CD4-positive, CD25-positive, alpha-beta regulatory T cell (primary cell): Measurements from ENCODE around the gene OPHN1. TPM values are rescaled to one million over a fixed set of nuclear protein-coding genes. Genes with fewer than 3 reads are reported as not detected.
"Not testable (repeated sequence)": the region's sequence is repeated elsewhere in the genome, so short reads cannot be mapped to it uniquely, and the experiment has no call there.

Experiments
- ATAC-seq, 2 donors: fragments of 150-1000 bp; cut with Tn5 transposase; one replicate each; pipeline ENCODE4 v1.10.0; 2021; ENCODE audit warnings: low read depth in 2 of 2, moderate number of reproducible peaks in 2 of 2, moderate library complexity in 1 of 2
- DNase-seq, 3 donors: peaks; one replicate each; pipeline versions ENCODE4 v3.0.0 to v3.0.0-alpha.2; 2012 to 2022; ENCODE audit warnings: mixed read lengths in 1 of 3
- H3K27ac ChIP-seq: one replicate; pipeline ENCODE4 v1.7.0; 2013; ENCODE audit warnings: mild to moderate bottlenecking, low read length; ENCODE audit not compliant: insufficient read depth, poor library complexity, severe bottlenecking
- H3K27me3 ChIP-seq: one replicate; pipeline ENCODE4 v1.7.0; 2013; ENCODE audit warnings: low read length; ENCODE audit not compliant: control insufficient read depth, insufficient read depth
- H3K36me3 ChIP-seq: one replicate; pipeline ENCODE4 v1.7.0; 2013; ENCODE audit warnings: mild to moderate bottlenecking, low read length, moderate library complexity; ENCODE audit not compliant: control insufficient read depth, insufficient read depth
- H3K4me1 ChIP-seq: 2 replicates; pipeline ENCODE4 v1.7.0; 2013; ENCODE audit warnings: mild to moderate bottlenecking, low read length; ENCODE audit not compliant: insufficient read depth, control insufficient read depth, poor library complexity, severe bottlenecking
- H3K4me3 ChIP-seq: one replicate; pipeline ENCODE4 v1.7.0; 2013; ENCODE audit warnings: low read depth, mild to moderate bottlenecking, low read length, moderate library complexity
- H3K9me3 ChIP-seq, 2 experiments: 1 replicate in 1 of 2; 2 replicates in 1 of 2; pipeline ENCODE4 v1.7.0; 2013; ENCODE audit warnings: low read length in 2 of 2, mild to moderate bottlenecking in 1 of 2, moderate library complexity in 1 of 2; ENCODE audit not compliant: control insufficient read depth in 2 of 2
- H3K27ac Mint-ChIP-seq, 3 donors: one replicate each; pipeline ENCODE4 v1.8.0; 2020 to 2022; ENCODE audit warnings: mild to moderate bottlenecking in 3 of 3, mixed read lengths in 3 of 3, moderate library complexity in 2 of 3
- H3K27me3 Mint-ChIP-seq: one replicate; pipeline ENCODE4 v1.8.0; 2022; ENCODE audit warnings: mild to moderate bottlenecking, mixed read lengths
- H3K36me3 Mint-ChIP-seq: one replicate; pipeline ENCODE4 v1.8.0; 2020; ENCODE audit warnings: mixed read lengths
- H3K4me1 Mint-ChIP-seq, 4 donors: one replicate each; pipeline ENCODE4 v1.8.0; 2020 to 2022; ENCODE audit warnings: mixed read lengths in 4 of 4, mild to moderate bottlenecking in 1 of 4
- H3K4me3 Mint-ChIP-seq, 4 donors: one replicate each; pipeline ENCODE4 v1.8.0; 2020 to 2022; ENCODE audit warnings: mild to moderate bottlenecking in 4 of 4, mixed read lengths in 4 of 4, moderate library complexity in 3 of 4
- H3K9me3 Mint-ChIP-seq, 7 donors: one replicate each; pipeline ENCODE4 v1.8.0; 2020 to 2022; ENCODE audit warnings: mixed read lengths in 7 of 7, mild to moderate bottlenecking in 3 of 7, moderate library complexity in 2 of 7
- polyA plus RNA-seq, 4 donors: library from polyadenylated mRNA; unstranded; fragments of 300-500 nt; fragmentation: Illumina TruSeq; gene quantifications; one replicate each; pipeline ENCODE4 v1.2.3, GENCODE V29; 2021
- total RNA-seq: library from RNA; stranded (reverse); gene quantifications from one replicate; pipeline ENCODE4 v1.2.3, GENCODE V29; 2022

OPHN1 gene
- total and polyA plus RNA-seq, 5 donors from 2014 or later = 0.15 TPM; not detected in 4

GRCh38 chrX:68383540-68383939 lies 49.8 kb downstream of the OPHN1 start:
- Histone ChIP-seq H3K36me3 (no peaks in the 10 kb centered on the region), H3K27me3 (no peaks in the 10 kb centered on the region), H3K4me1 (no peaks in the 10 kb centered on the region), H3K9me3 (no peaks in the 10 kb centered on the region), H3K27ac (no peak overlapping the region), H3K4me3 (no peak overlapping the region)
- DNase-seq (no peak), ATAC-seq (no peak)
- Mint-ChIP-seq H3K27ac (no peak overlapping the region), H3K4me3 (no peak overlapping the region), H3K27me3 (no peaks in the 10 kb centered on the region), H3K36me3 (no peaks in the 10 kb centered on the region), H3K4me1 (no peaks in the 10 kb centered on the region), H3K9me3 (peaks cover 0 to 3% (median 0%) of the 10 kb centered on the region in 7 donors)

- H3K9me3 ChIP-seq, H3K4me3 ChIP-seq, H3K36me3 ChIP-seq, ATAC-seq, H3K27ac Mint-ChIP-seq, H3K36me3 Mint-ChIP-seq, H3K4me1 ChIP-seq, H3K4me1 Mint-ChIP-seq, H3K4me3 Mint-ChIP-seq, H3K27ac ChIP-seq, H3K27me3 ChIP-seq, H3K9me3 Mint-ChIP-seq, DNase-seq: not testable (repeated sequence)
- H3K27me3 Mint-ChIP-seq = peaks cover 11% of the 10 kb centered on the region
Measured at GRCh38 chrX:68377579-68377978, 55.7 kb downstream of the OPHN1 start.

GRCh38 chrX:68376373-68376772 lies 56.9 kb downstream of the OPHN1 start:
- H3K27ac Mint-ChIP-seq = no peak overlapping the region
- H3K9me3 Mint-ChIP-seq = peaks cover 0 to 2% (median 0%) of the 10 kb centered on the region in 7 donors
- no peaks in the 10 kb centered on the region for H3K4me1 Mint-ChIP-seq
- DNase-seq (no peak), ATAC-seq (no peak)
- Histone ChIP-seq H3K4me3 (no peak overlapping the region), H3K36me3 (no peaks in the 10 kb centered on the region), H3K27ac (no peak overlapping the region), H3K27me3 (no peaks in the 10 kb centered on the region), H3K9me3 (no peaks in the 10 kb centered on the region), H3K4me1 (no peaks in the 10 kb centered on the region)
- no peak overlapping the region for H3K4me3 Mint-ChIP-seq
- H3K36me3 Mint-ChIP-seq = no peaks in the 10 kb centered on the region
- H3K27me3 Mint-ChIP-seq = peaks cover 11% of the 10 kb centered on the region

- Histone ChIP-seq H3K9me3 (no peaks in the 10 kb centered on the region), H3K4me1 (no peaks in the 10 kb centered on the region), H3K36me3 (no peaks in the 10 kb centered on the region), H3K27ac (no peak overlapping the region), H3K27me3 (no peaks in the 10 kb centered on the region), H3K4me3 (no peak overlapping the region)
- Mint-ChIP-seq H3K27ac (no peak overlapping the region), H3K36me3 (no peaks in the 10 kb centered on the region), H3K9me3 (peaks cover 0 to 2% (median 0%) of the 10 kb centered on the region in 7 donors), H3K4me1 (no peaks in the 10 kb centered on the region), H3K4me3 (no peak overlapping the region), H3K27me3 (peaks cover 11% of the 10 kb centered on the region)
- ATAC-seq (no peak), DNase-seq (no peak)
Measured at GRCh38 chrX:68375803-68376202, 57.5 kb downstream of the OPHN1 start.

GRCh38 chrX:68372665-68373064 lies 60.6 kb downstream of the OPHN1 start:
- no peaks in the 10 kb centered on the region for H3K9me3 ChIP-seq
- peaks cover 0 to 4% (median 0%) of the 10 kb centered on the region in 7 donors for H3K9me3 Mint-ChIP-seq
- H3K4me1 ChIP-seq = no peaks in the 10 kb centered on the region
- H3K27me3 Mint-ChIP-seq = peaks cover 11% of the 10 kb centered on the region
- ATAC-seq = no peak
- no peaks in the 10 kb centered on the region for H3K4me1 Mint-ChIP-seq
- H3K36me3 ChIP-seq = no peaks in the 10 kb centered on the region
- no peak for DNase-seq
- H3K27me3 ChIP-seq = no peaks in the 10 kb centered on the region
- no peak overlapping the region for H3K4me3 Mint-ChIP-seq
- no peak overlapping the region for H3K27ac Mint-ChIP-seq
- no peak overlapping the region for H3K4me3 ChIP-seq
- no peak overlapping the region for H3K27ac ChIP-seq
- no peaks in the 10 kb centered on the region for H3K36me3 Mint-ChIP-seq

GRCh38 chrX:68369559-68369958 lies 63.7 kb downstream of the OPHN1 start:
- ATAC-seq = no peak
- H3K4me1 ChIP-seq = no peaks in the 10 kb centered on the region
- no peaks in the 10 kb centered on the region for H3K27me3 ChIP-seq
- H3K4me3 ChIP-seq = no peak overlapping the region
- no peak overlapping the region for H3K4me3 Mint-ChIP-seq
- H3K27ac Mint-ChIP-seq = no peak overlapping the region
- H3K36me3 ChIP-seq = no peaks in the 10 kb centered on the region
- DNase-seq = no peak
- H3K27ac ChIP-seq = no peak overlapping the region
- peaks cover 5% of the 10 kb centered on the region for H3K27me3 Mint-ChIP-seq
- peaks cover 0 to 4% (median 0%) of the 10 kb centered on the region in 7 donors for H3K9me3 Mint-ChIP-seq
- no peaks in the 10 kb centered on the region for H3K36me3 Mint-ChIP-seq
- H3K9me3 ChIP-seq = no peaks in the 10 kb centered on the region
- no peaks in the 10 kb centered on the region for H3K4me1 Mint-ChIP-seq

GRCh38 chrX:68365341-68365740 lies 68.0 kb downstream of the OPHN1 start:
- no peaks in the 10 kb centered on the region for H3K27me3 ChIP-seq
- H3K9me3 ChIP-seq = no peaks in the 10 kb centered on the region
- no peaks in the 10 kb centered on the region for H3K4me1 ChIP-seq
- H3K36me3 ChIP-seq = no peaks in the 10 kb centered on the region
- peaks cover 0 to 4% (median 0%) of the 10 kb centered on the region in 7 donors for H3K9me3 Mint-ChIP-seq
- no peak overlapping the region for H3K27ac ChIP-seq
- ATAC-seq (no peak), DNase-seq (no peak)
- no peak overlapping the region for H3K4me3 ChIP-seq
- H3K27ac Mint-ChIP-seq = no peak overlapping the region
- no peak overlapping the region for H3K4me3 Mint-ChIP-seq
- no peaks in the 10 kb centered on the region for H3K4me1 Mint-ChIP-seq
- peaks cover 5% of the 10 kb centered on the region for H3K27me3 Mint-ChIP-seq
- no peaks in the 10 kb centered on the region for H3K36me3 Mint-ChIP-seq

GRCh38 chrX:68363984-68364383 lies 69.3 kb downstream of the OPHN1 start:
- H3K4me3 ChIP-seq = no peak overlapping the region
- H3K27me3 ChIP-seq = no peaks in the 10 kb centered on the region
- ATAC-seq = no peak
- H3K27ac ChIP-seq = no peak overlapping the region
- H3K36me3 ChIP-seq = no peaks in the 10 kb centered on the region
- Mint-ChIP-seq H3K4me3 (no peak overlapping the region), H3K36me3 (no peaks in the 10 kb centered on the region), H3K27ac (no peak overlapping the region), H3K27me3 (peaks cover 5% of the 10 kb centered on the region), H3K9me3 (no peaks in the 10 kb centered on the region), H3K4me1 (no peaks in the 10 kb centered on the region)
- no peaks in the 10 kb centered on the region for H3K4me1 ChIP-seq
- no peak for DNase-seq
- H3K9me3 ChIP-seq = no peaks in the 10 kb centered on the region
